Transverse colon (tissue), 4 donors: Measurements from ENCODE around the gene C5AR1. TPM values are rescaled to one million over a fixed set of nuclear protein-coding genes. Genes with fewer than 3 reads are reported as not detected.
A peak's percentile ranks its signal among the peaks of the same experiment; 100 is the strongest.

Source experiments
- DNase-seq: peaks from one replicate; pipeline ENCODE4 v3.0.0-alpha.2; 2019
- H3K27ac ChIP-seq, 4 donors: fragments of 200-600 bp; sonication (generic); 2 replicates each; pipeline ENCODE4 v1.5.1; 2016 to 2018; ENCODE audit warnings: inconsistent platforms in 4 of 4
- H3K27me3 ChIP-seq: fragments of 200-600 bp; sonication (generic); 2 replicates; pipeline ENCODE4 v1.5.1; 2017; ENCODE audit warnings: inconsistent platforms
- H3K36me3 ChIP-seq, 4 donors: fragments of 200-600 bp; sonication (generic); 2 replicates each; pipeline ENCODE4 v1.5.1; 2017 to 2019; ENCODE audit warnings: inconsistent platforms in 4 of 4
- H3K4me1 ChIP-seq, 4 donors: fragments of 200-600 bp; sonication (generic); 2 replicates each; pipeline ENCODE4 v1.5.1; 2017 to 2020; ENCODE audit warnings: inconsistent platforms in 4 of 4
- H3K4me3 ChIP-seq, 4 donors: fragments of 200-600 bp; sonication (generic); 1 replicate in 1 of 4; 2 replicates in 3 of 4; pipeline versions ENCODE4 v1.5.1 to v1.6.1; 2017 to 2019; ENCODE audit warnings: inconsistent platforms in 4 of 4
- H3K9me3 ChIP-seq, 2 donors: fragments of 200-600 bp; sonication (generic); 2 replicates each; pipeline ENCODE4 v1.5.1; 2017 to 2019; ENCODE audit warnings: inconsistent platforms in 2 of 2
- CTCF ChIP-seq, 5 experiments: fragments of 200-600 bp in 3 of 5; fragments of 450-650 bp in 2 of 5; sonication (generic) in 3 of 5; IDR thresholded peaks; 1 replicate in 2 of 5; 2 replicates in 3 of 5; pipeline ENCODE4 v1.5.1; 2016 to 2017; ENCODE audit warnings: antibody characterized with exemption in 5 of 5, inconsistent platforms in 3 of 5, mild to moderate bottlenecking in 2 of 5, moderate library complexity in 1 of 5
- EP300 ChIP-seq: sonication (generic); formaldehyde crosslinking; IDR thresholded peaks from one replicate; pipeline ENCODE4 v1.6.1; 2017; ENCODE audit warnings: antibody characterized with exemption, low read depth
- POLR2A ChIP-seq: fragments of 450-650 bp; IDR thresholded peaks from one replicate; pipeline ENCODE4 v1.6.1; 2016; ENCODE audit warnings: antibody characterized with exemption, mild to moderate bottlenecking, moderate library complexity
- POLR2AphosphoS5 ChIP-seq, 3 donors: sonication (generic); formaldehyde crosslinking; IDR thresholded peaks; one replicate each; pipeline ENCODE4 v1.6.1; 2016; ENCODE audit warnings: antibody characterized with exemption in 3 of 3
- WGBS, 2 donors: methylation state at CpG; one replicate each; pipeline ENCODE4 v1.1.5; 2018; ENCODE audit warnings: low coverage in 1 of 2; 5-methylcytosine and 5-hydroxymethylcytosine counted together
- in situ Hi-C, 4 donors: fragments of 200-750 bp; cut with MboI; loops; one replicate each; pipeline versions ENCODE4 v1.15.0 to v1.15.1; 2017; ENCODE audit warnings: low sequenced_read_pairs in 3 of 4, low pct_ligation_motif_present in 1 of 4, low pct_unique_long_range_greater_than_20kb in 1 of 4
- intact Hi-C: fragments of 100-400 bp; cut with DNase I; formaldehyde crosslinking; loops from one replicate; pipeline ENCODE4 v1.15.1; 2023; ENCODE audit warnings: low total_unique reads
- total RNA-seq, 4 donors: library from RNA; depleted of rRNA; stranded (reverse); fragments of >200 nt; gene quantifications; one replicate each; pipeline ENCODE4 v1.1.0, GENCODE V29; 2016

The C5AR1 gene
- total RNA-seq, 4 donors from 2014 or later: 0.60 to 9.0 (median 5.3) TPM

GRCh38 chr19:47270408-47270807 is 39.3 kb upstream of the C5AR1 start:
- WGBS, 2 donors: 96% methylated on average over 8 of the region's 10 CpGs; no CpG with 5 or more reads in 1 of the 2 donors
- Histone ChIP-seq H3K9me3 (no peaks in the 10 kb centered on the region), H3K4me1 (peaks cover 0 to 19% (median 13%) of the 10 kb centered on the region in 4 donors), H3K36me3 (peaks cover 0 to 37% (median 7%) of the 10 kb centered on the region in 4 donors), H3K27ac (no peak overlapping the region), H3K4me3 (no peak overlapping the region), H3K27me3 (no peaks in the 10 kb centered on the region)
- intact Hi-C loops: no loop called here
- in situ Hi-C loops: no loop called here
- TF ChIP-seq EP300 (no peak), POLR2AphosphoS5 (IDR thresholded peaks at IDR 0.05) (no peak), CTCF (IDR thresholded peaks at IDR 0.05) (no peak)
- no peak for DNase-seq

- Histone ChIP-seq H3K36me3 (peaks cover 0 to 25% (median 6%) of the 10 kb centered on the region in 4 donors), H3K4me3 (no peak overlapping the region), H3K4me1 (peaks cover 0 to 31% (median 26%) of the 10 kb centered on the region in 4 donors), H3K27ac (peak overlapping the region in 3 of 4 donors; percentile 99 to 100 (median 99)), H3K9me3 (no peaks in the 10 kb centered on the region), H3K27me3 (no peaks in the 10 kb centered on the region)
- in situ Hi-C loops: no loop called here
- WGBS, 2 donors: 79 to 80% methylated on average over 1 to 6 of the region's 6 CpGs
- TF ChIP-seq POLR2AphosphoS5 (IDR thresholded peaks at IDR 0.05): no peak
- intact Hi-C loops: no loop called here
- no peak for DNase-seq
Measured at GRCh38 chr19:47271949-47272348, 37.7 kb upstream of the C5AR1 start.

- Histone ChIP-seq H3K36me3 (peaks cover 0 to 18% (median 6%) of the 10 kb centered on the region in 4 donors), H3K27me3 (no peaks in the 10 kb centered on the region), H3K9me3 (no peaks in the 10 kb centered on the region), H3K4me3 (peak overlapping the region; percentile 70 to 93 (median 76)), H3K27ac (peak overlapping the region; percentile 96 to 100 (median 99)), H3K4me1 (peaks cover 0 to 31% (median 26%) of the 10 kb centered on the region in 4 donors)
- TF ChIP-seq EP300 (no peak), CTCF (IDR thresholded peaks at IDR 0.05) (peak in 2 of 5 experiments; percentile 22 to 35), POLR2A (no peak), POLR2AphosphoS5 (IDR thresholded peaks at IDR 0.05) (no peak)
- WGBS, 2 donors: 40 to 92% methylated on average over 8 to 42 of the region's 42 CpGs
- intact Hi-C loops: no loop called here
- peak; percentile 64 for DNase-seq
- in situ Hi-C loops: no loop called here
Measured at GRCh38 chr19:47272448-47273312, 37.0 kb upstream of the C5AR1 start.

- H3K4me3 ChIP-seq: peak overlapping the region; percentile 70 to 93 (median 76)
- in situ Hi-C loops (no loop called here), intact Hi-C loops (no loop called here)
- peaks cover 0 to 32% (median 27%) of the 10 kb centered on the region in 4 donors for H3K4me1 ChIP-seq
- peak; percentile 95 for DNase-seq
- TF ChIP-seq CTCF (IDR thresholded peaks at IDR 0.05) (no peak), POLR2A (peak; percentile 97), POLR2AphosphoS5 (IDR thresholded peaks at IDR 0.05) (peak; percentile 92 to 98 (median 97)), EP300 (peak; percentile 5)
- no peaks in the 10 kb centered on the region for H3K9me3 ChIP-seq
- no peaks in the 10 kb centered on the region for H3K27me3 ChIP-seq
- 0% methylated on average over 54 of the region's 54 CpGs; no CpG with 5 or more reads in 1 of the 2 donors for WGBS, 2 donors
- H3K27ac ChIP-seq: peak overlapping the region; percentile 96 to 100 (median 99)
- peaks cover 0 to 18% (median 6%) of the 10 kb centered on the region in 4 donors for H3K36me3 ChIP-seq
Measured at GRCh38 chr19:47273313-47274070, 36.2 kb upstream of the C5AR1 start.
